GM12874 (cell line): ENCODE results near the gene GSTT2B.

Experiments used
- CTCF ChIP-seq: IDR thresholded peaks from 2 replicates; pipeline ENCODE4 v1.5.1; 2011; ENCODE audit warnings: low read depth, mild to moderate bottlenecking, control low read depth, low read length, moderate library complexity; ENCODE audit not compliant: insufficient read depth

The GSTT2B gene

DNA sequence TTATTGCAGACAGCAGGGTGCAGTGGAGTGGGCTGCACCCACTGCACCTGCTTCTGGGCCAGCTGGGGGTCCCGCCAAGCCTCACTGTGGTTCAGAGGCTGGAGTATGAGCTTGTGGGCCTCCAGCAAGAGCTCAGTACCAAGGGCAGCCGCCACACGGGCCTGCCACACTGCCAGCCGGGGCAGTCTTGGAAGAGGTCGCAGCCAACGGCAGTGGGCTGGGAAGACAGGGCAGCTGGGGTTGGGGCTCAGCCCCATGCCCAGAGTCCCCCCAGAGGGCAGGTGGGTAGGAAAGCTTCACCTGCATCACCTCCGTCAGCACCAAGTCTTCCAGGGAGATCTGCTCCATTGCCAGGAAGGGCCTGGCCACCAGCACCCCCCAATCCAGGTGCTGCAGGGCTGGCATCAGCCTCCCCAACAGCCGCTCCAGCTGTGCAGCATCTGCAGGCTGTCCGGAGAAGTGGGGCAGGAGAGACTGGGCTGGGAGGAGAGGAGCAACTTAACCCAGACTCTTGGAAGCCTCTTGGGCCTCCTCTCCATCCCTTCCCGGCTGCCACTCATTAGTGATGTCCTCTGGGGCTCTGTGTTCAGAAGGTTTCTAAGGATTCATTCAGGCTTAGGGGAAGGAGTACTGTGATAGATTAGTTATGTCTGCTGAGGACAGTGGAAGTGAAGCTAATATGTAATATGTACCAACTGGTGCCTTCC lies 45.4 kb upstream of the GSTT2B start:
- TF ChIP-seq CTCF = no peak

- no peak for TF ChIP-seq CTCF
Measured at GRCh38 chr22:24005201-24005600, 44.2 kb upstream of the GSTT2B start, which contains the start of gene GSTT4. TSS of gene GSTT4 (minus strand) at chr22:24005453. CDS start at chr22:24005356, 97 bp downstream.

- TF ChIP-seq CTCF = no peak
Measured at GRCh38 chr22:24003887-24004286, 42.9 kb upstream of the GSTT2B start.

- TF ChIP-seq CTCF = no peak
Measured at GRCh38 chr22:24002851-24003250, 41.9 kb upstream of the GSTT2B start.

GRCh38 chr22:24002272-24002671 lies 41.3 kb upstream of the GSTT2B start:
- TF ChIP-seq CTCF = no peak

GRCh38 chr22:24001314-24001713 lies 40.3 kb upstream of the GSTT2B start:
- TF ChIP-seq CTCF = no peak

DNA sequence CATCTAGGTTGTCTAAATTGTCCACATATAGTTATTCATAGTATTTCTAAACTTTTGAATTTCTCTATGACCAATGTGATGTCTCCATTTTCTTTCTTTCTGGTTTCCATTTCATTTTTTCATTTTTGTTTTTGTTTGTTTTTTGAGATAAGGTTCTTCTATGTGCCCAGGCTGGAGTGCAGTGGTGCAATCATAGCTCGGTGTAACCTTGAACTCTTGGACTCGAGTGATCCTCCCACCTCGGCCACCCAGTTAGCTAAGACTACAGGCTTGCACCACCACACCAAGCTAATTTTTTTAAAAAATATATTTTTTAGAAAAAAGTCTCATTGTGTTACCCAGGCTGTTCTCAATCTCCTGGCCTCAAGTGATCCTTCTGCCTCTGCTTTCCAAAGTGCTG lies 36.1 kb upstream of the GSTT2B start:
- no peak for TF ChIP-seq CTCF
